Fibroblast of the aortic adventitia (primary cell): ENCODE data around the gene C2orf69. TPM values are rescaled to one million over a fixed set of nuclear protein-coding genes. Genes with fewer than 3 reads are reported as not detected.
"Not testable (repeated sequence)": the region's sequence is repeated elsewhere in the genome, so short reads cannot be mapped to it uniquely, and the experiment has no call there.

Source experiments
- DNase-seq: peaks from one replicate; pipeline ENCODE4 v3.0.0-alpha.2; 2010; ENCODE audit warnings: low read depth
- H3K4me3 ChIP-seq: 2 replicates; pipeline ENCODE4 v1.5.1; 2011; ENCODE audit warnings: low read depth, mild to moderate bottlenecking, control low read depth, low read length, moderate library complexity
- CTCF ChIP-seq: IDR thresholded peaks from 2 replicates; pipeline ENCODE4 v1.5.1; 2011; ENCODE audit warnings: mild to moderate bottlenecking, low read length, control low read depth, inconsistent platforms; ENCODE audit not compliant: insufficient read depth
- total RNA-seq: library from RNA; depleted of rRNA; stranded (reverse); fragments of >200 nt; gene quantifications from 2 replicates; pipeline ENCODE4 v1.2.3, GENCODE V29; 2012; ENCODE audit warnings: low replicate concordance

Gene C2orf69
- total RNA-seq, 1 donor: 22.2 TPM

DNA sequence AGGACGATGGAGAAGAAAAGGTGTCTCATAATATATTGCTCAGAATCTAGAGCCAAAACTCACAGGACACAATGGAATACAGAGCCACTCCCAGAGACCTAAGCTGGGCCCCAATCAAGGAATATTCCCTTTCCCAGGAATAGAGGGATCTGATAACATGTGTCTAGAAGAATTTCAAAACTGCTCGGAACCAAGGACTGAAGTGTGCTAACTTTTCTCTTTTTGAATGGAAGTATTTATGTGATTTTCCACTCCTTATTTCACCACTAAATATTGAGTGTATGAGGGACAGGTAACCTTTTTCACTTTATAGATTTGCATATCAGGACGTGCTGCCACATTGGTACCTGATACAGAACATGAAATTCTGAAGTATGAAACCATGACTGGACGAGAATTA lies 9.2 kb upstream of the C2orf69 start:
- no peak overlapping the region for H3K4me3 ChIP-seq
- no peak for DNase-seq
- no peak for TF ChIP-seq CTCF

GRCh38 chr2:199902486-199903110 lies 8.5 kb upstream of the C2orf69 start:
- no peak overlapping the region for H3K4me3 ChIP-seq
- no peak for DNase-seq
- no peak for TF ChIP-seq CTCF

DNA sequence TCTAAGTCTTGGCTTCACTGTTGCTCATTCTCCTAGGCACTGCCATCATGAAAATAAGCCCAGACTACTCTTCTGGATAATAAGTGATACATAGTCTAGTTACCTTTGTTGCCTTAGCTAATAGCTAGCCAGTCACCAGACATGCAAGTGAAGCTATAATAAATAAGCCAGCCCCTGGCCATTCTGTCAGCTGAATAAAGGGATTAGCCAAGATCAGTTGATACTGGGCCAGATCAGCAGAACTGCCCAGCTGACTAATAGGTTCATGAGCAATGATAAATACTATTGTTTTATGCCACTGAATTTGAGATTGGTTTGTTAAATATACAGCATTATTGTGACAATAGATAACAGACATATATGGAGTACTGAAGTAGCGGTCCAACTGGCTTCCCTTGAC lies 8.0 kb upstream of the C2orf69 start:
- no peak for TF ChIP-seq CTCF
- no peak overlapping the region for H3K4me3 ChIP-seq
- peak; percentile 48 for DNase-seq

GRCh38 chr2:199907008-199907714 lies 3.9 kb upstream of the C2orf69 start:
- H3K4me3 ChIP-seq: no peak overlapping the region
- no peak for TF ChIP-seq CTCF
- DNase-seq: no peak

- TF ChIP-seq CTCF: no peak
- peak overlapping the region; percentile 93 for H3K4me3 ChIP-seq
- DNase-seq: no peak
These were observed 598 bp upstream of the C2orf69 start for GRCh38 chr2:199910338-199911051.

DNA sequence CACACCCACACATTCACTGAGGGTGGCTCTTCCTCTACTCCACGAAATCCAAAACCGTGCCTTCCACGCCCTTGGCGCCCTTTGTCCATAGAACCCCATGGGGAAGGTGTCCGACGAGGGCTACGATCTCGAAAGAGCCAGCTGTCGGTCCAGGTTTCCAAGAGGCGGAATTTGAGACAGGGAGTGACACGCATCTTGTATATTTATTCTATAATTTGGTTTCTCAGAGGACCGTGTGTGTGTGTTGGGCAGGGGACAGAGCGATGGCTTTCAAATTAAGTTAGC lies 726 bp downstream of the C2orf69 start:
- DNase-seq: no peak
- peak overlapping the region; percentile 93 for H3K4me3 ChIP-seq
- no peak for TF ChIP-seq CTCF

GRCh38 chr2:199912553-199913114 lies 1.5 kb downstream of the C2orf69 start:
- peak overlapping the region; percentile 93 for H3K4me3 ChIP-seq
- not testable (repeated sequence) for DNase-seq
